DND-41 (cell line): Measurements from ENCODE around the gene MICAL1.

Source experiments
- CTCF ChIP-seq: IDR thresholded peaks from 2 replicates; pipeline ENCODE4 v1.5.1; 2012; ENCODE audit warnings: borderline replicate concordance, low read length, moderate library complexity, mild to moderate bottlenecking; ENCODE audit not compliant: poor library complexity, severe bottlenecking; ENCODE audit errors: extremely low read depth
- EZH2 ChIP-seq: IDR thresholded peaks from 3 replicates; pipeline ENCODE4 v1.6.1; 2012; ENCODE audit warnings: borderline replicate concordance, low read depth, mild to moderate bottlenecking, moderate library complexity, low read length, inconsistent platforms; ENCODE audit not compliant: severe bottlenecking

- TF ChIP-seq CTCF (no peak), EZH2 (no peak)
Observed at GRCh38 chr6:109450801-109451200, 4.8 kb downstream of the MICAL1 start.
